ENCODE results near the gene FAM20A. TPM values are rescaled to one million over a fixed set of nuclear protein-coding genes. Genes with fewer than 3 reads are reported as not detected.

Gene FAM20A
- total and polyA plus RNA-seq, 2 donors (not counting 1 experiment from before 2014, with no cell fraction given): not detected

DNA sequence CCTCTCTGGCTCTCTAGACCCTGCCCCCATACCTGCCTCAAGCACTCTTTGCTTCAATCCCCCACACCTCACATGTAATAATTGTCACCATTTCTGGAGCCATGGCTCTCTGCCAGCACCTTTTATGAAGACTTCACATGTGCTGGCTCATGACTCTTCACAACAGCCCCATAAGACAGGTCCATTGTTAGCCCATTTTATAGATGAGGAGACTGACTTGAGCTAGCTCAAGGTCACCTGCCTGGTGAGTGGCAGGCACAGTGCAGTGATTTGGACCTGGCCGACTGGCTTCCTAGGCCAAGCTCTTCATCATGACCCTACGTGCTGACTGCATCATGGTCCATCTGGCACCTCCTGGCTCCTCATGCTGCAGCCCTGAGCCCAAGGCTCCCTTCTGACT, 25.0 kb downstream of the FAM20A start:
- Histone ChIP-seq H3K27me3 (replicated peaks in 1 of 4; ENCODE audit: control extremely low read depth in 1 of 4, control insufficient read depth in 3 of 4, insufficient read depth in 4 of 4, low read length in 3 of 4) (no peaks in the 10 kb centered on the region), H3K9me3 (ENCODE audit: control extremely low read depth in 1 of 3, control insufficient read depth in 2 of 3, insufficient read depth in 1 of 3, low read length in 2 of 3) (no peaks in the 10 kb centered on the region), H3K27ac (ENCODE audit: low read length in 2 of 2) (no peak overlapping the region), H3K36me3 (replicated peaks in 1 of 2; ENCODE audit: control extremely low read depth in 1 of 2, control insufficient read depth in 1 of 2, extremely low read depth in 1 of 2, insufficient read depth in 2 of 2, low read length in 1 of 2) (no peaks in the 10 kb centered on the region), H3K4me2 (replicated peaks; ENCODE audit: low read depth, low read length, poor library complexity, severe bottlenecking) (no peak overlapping the region), H3K4me3 (ENCODE audit: control extremely low read depth in 1 of 5, extremely low read depth in 1 of 5, insufficient read depth in 1 of 5, low read depth in 2 of 5, low read length in 4 of 5) (no peak overlapping the region), H4K20me1 (ENCODE audit: control insufficient read depth, insufficient read depth, low read length, poor library complexity, severe bottlenecking) (no peaks in the 10 kb centered on the region), H3K79me2 (ENCODE audit: control insufficient read depth, insufficient read depth, low read length) (no peaks in the 10 kb centered on the region), H3K9ac (ENCODE audit: low read length) (no peak overlapping the region), H3K4me1 (ENCODE audit: control insufficient read depth in 2 of 2, insufficient read depth in 2 of 2, low read length in 2 of 2) (no peaks in the 10 kb centered on the region), H2AFZ (ENCODE audit: insufficient read depth, low read depth, low read length, poor library complexity, severe bottlenecking) (no peak overlapping the region)
- Mint-ChIP-seq H3K27me3 (peaks cover 7% of the 10 kb centered on the region), H3K4me1 (no peaks in the 10 kb centered on the region), H3K4me3 (no peak overlapping the region), H3K27ac (no peak overlapping the region), H3K9me3 (ENCODE audit: insufficient read depth) (no peaks in the 10 kb centered on the region)
- intact Hi-C loops (cut with micrococcal nuclease): no loop called here
- WGBS (ENCODE audit: insufficient coverage): 100% methylated on average over 2 of the region's 2 CpGs
- no peak for DNase-seq
- POLR2A ChIA-PET: no interaction called here
- CTCF ChIA-PET: no interaction called here
- TF ChIP-seq, protein P1, sequence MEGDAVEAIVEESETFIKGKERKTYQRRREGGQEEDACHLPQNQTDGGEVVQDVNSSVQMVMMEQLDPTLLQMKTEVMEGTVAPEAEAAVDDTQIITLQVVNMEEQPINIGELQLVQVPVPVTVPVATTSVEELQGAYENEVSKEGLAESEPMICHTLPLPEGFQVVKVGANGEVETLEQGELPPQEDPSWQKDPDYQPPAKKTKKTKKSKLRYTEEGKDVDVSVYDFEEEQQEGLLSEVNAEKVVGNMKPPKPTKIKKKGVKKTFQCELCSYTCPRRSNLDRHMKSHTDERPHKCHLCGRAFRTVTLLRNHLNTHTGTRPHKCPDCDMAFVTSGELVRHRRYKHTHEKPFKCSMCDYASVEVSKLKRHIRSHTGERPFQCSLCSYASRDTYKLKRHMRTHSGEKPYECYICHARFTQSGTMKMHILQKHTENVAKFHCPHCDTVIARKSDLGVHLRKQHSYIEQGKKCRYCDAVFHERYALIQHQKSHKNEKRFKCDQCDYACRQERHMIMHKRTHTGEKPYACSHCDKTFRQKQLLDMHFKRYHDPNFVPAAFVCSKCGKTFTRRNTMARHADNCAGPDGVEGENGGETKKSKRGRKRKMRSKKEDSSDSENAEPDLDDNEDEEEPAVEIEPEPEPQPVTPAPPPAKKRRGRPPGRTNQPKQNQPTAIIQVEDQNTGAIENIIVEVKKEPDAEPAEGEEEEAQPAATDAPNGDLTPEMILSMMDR (IDR thresholded peaks at IDR 0.05): no peak
- no peak for TF ChIP-seq EZH2 (IDR thresholded peaks at IDR 0.05; ENCODE audit: borderline replicate concordance, insufficient read depth, low read depth, low read length, poor library complexity, severe bottlenecking)
- ATAC-seq (ENCODE audit: low read depth): no peak

DNA sequence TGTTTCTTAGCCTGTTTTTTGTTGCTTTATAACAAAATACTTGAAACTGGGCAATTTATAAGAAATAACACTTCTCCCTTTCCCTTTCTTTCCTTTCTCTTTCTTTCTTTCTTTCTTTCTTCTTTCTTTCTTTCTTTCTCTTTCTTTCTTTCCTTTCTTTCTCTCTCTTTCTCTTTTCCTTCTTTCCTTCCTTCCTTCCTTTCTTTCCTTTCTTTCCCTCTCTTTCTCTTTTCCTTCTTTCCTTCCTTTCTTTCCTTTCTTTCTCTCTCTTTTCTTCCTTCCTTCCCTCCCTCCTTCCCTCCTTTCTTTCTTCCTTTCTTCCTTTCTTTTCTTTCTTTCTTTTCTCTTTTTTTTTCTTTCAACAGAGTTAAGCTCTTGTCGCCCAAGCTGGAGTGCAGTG, 27.8 kb downstream of the FAM20A start:
- Histone ChIP-seq H3K4me2 (replicated peaks; ENCODE audit: low read depth, low read length, poor library complexity, severe bottlenecking) (no peak overlapping the region), H3K36me3 (replicated peaks in 1 of 2; ENCODE audit: control extremely low read depth in 1 of 2, control insufficient read depth in 1 of 2, extremely low read depth in 1 of 2, insufficient read depth in 2 of 2, low read length in 1 of 2) (no peaks in the 10 kb centered on the region), H4K20me1 (ENCODE audit: control insufficient read depth, insufficient read depth, low read length, poor library complexity, severe bottlenecking) (no peaks in the 10 kb centered on the region), H3K4me3 (ENCODE audit: control extremely low read depth in 1 of 5, extremely low read depth in 1 of 5, insufficient read depth in 1 of 5, low read depth in 2 of 5, low read length in 4 of 5) (no peak overlapping the region), H3K27ac (ENCODE audit: low read length in 2 of 2) (no peak overlapping the region), H3K79me2 (ENCODE audit: control insufficient read depth, insufficient read depth, low read length) (no peaks in the 10 kb centered on the region), H3K27me3 (replicated peaks in 1 of 4; ENCODE audit: control extremely low read depth in 1 of 4, control insufficient read depth in 3 of 4, insufficient read depth in 4 of 4, low read length in 3 of 4) (no peaks in the 10 kb centered on the region), H3K9me3 (ENCODE audit: control extremely low read depth in 1 of 3, control insufficient read depth in 2 of 3, insufficient read depth in 1 of 3, low read length in 2 of 3) (no peaks in the 10 kb centered on the region), H3K4me1 (ENCODE audit: control insufficient read depth in 2 of 2, insufficient read depth in 2 of 2, low read length in 2 of 2) (no peaks in the 10 kb centered on the region), H2AFZ (ENCODE audit: insufficient read depth, low read depth, low read length, poor library complexity, severe bottlenecking) (no peak overlapping the region), H3K9ac (ENCODE audit: low read length) (no peak overlapping the region)
- DNase-seq (no peak), ATAC-seq (ENCODE audit: low read depth) (no peak)
- CTCF ChIA-PET: no interaction called here
- Mint-ChIP-seq H3K27me3 (peaks cover 3% of the 10 kb centered on the region), H3K9me3 (ENCODE audit: insufficient read depth) (no peaks in the 10 kb centered on the region), H3K4me1 (no peaks in the 10 kb centered on the region), H3K4me3 (no peak overlapping the region), H3K27ac (no peak overlapping the region)
- POLR2A ChIA-PET: no interaction called here
- 100% methylated on average over 1 of the region's 1 CpG for WGBS (ENCODE audit: insufficient coverage)
- TF ChIP-seq, protein P1 (IDR thresholded peaks at IDR 0.05): no peak
- TF ChIP-seq EZH2 (IDR thresholded peaks at IDR 0.05; ENCODE audit: borderline replicate concordance, insufficient read depth, low read depth, low read length, poor library complexity, severe bottlenecking): no peak
- intact Hi-C loops (cut with micrococcal nuclease): no loop called here

All from B cell (primary cell).